Measurements from ENCODE around the gene DYSF.

DYSF gene

GRCh38 chr2:71552861-71553301 lies 99.5 kb downstream of the DYSF start:
- DNase-seq (ENCODE audit: low read depth in 2 of 2), result no peak

- no peak for DNase-seq (ENCODE audit: low read depth in 2 of 2)
Observed at GRCh38 chr2:71554028-71554705, 100.8 kb downstream of the DYSF start.

GRCh38 chr2:71554706-71555056 lies 101.3 kb downstream of the DYSF start:
- DNase-seq (ENCODE audit: low read depth in 2 of 2), result no peak

DNA sequence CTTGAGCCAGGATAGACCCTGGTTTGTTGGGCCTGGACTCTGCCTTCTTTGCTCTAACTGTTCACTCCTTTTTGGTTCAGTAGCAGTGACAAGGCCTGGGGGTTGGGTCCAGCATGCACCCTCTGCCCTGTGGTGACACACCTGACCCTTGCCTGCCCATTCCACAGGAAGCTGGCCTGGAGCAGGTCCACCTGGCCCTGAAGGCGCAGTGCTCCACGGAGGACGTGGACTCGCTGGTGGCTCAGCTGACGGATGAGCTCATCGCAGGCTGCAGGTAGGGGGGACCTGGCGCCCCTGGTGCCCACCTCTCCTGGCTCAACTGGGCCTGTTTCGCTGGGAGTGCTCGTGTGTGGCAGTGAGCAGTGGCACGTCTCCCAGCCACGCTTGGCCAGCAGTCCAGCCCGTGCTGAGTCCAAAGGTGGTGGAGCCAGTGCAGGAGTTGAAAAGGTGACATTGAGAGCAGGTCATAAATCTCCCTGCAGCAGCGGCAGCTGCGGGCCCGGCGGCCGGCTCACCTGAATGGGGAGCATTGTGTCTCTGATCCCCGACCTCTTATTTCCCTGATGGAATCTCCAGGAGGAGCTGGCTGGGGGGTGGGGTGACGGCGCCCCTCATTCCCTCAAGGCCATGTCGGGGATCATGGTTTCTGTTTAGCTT lies 102.6 kb downstream of the DYSF start:
- no peak for DNase-seq (ENCODE audit: low read depth in 2 of 2)

GRCh38 chr2:71556692-71557250 lies 103.4 kb downstream of the DYSF start:
- DNase-seq (ENCODE audit: low read depth in 2 of 2), result no peak

- DNase-seq (ENCODE audit: low read depth in 2 of 2), result no peak
Observed at GRCh38 chr2:71557321-71557720, 104.0 kb downstream of the DYSF start.

DNA sequence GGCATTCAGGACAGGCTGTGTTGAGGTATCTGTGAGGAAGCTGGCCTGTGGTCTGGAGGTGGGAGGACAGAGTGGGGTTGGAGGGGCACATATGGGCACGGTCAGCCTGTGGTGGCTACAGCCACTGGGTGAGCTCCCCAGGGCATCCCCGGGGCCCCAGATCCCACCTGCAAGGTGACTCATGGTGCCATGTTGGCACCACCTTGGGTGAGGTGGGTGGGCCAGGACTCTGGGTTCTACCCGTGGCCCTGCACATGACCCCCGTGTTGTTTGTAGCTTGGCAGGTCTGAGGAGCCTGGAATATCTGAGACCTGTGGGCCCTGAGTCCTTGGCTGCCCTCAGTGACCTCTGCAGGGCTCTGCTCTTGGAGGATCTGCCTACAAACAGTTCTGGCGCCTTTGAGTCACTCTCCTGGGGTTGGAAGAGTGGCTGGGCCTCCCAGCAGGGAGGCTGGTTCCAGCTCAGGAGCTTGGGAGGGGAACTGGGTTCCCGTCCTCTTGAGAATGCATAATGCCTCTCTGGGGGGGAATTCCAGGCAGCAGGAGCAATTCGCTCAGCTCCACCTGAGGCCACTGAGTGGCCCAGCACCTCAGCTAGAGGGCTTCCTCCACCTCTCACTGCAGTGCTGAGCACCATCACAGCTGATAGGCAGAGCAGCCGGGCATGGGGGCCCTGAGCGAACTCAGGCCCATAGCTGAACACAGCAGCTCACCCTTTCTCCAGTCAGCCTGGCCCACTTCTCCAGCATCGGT lies 105.1 kb downstream of the DYSF start:
- DNase-seq (ENCODE audit: low read depth in 2 of 2), result no peak

DNA sequence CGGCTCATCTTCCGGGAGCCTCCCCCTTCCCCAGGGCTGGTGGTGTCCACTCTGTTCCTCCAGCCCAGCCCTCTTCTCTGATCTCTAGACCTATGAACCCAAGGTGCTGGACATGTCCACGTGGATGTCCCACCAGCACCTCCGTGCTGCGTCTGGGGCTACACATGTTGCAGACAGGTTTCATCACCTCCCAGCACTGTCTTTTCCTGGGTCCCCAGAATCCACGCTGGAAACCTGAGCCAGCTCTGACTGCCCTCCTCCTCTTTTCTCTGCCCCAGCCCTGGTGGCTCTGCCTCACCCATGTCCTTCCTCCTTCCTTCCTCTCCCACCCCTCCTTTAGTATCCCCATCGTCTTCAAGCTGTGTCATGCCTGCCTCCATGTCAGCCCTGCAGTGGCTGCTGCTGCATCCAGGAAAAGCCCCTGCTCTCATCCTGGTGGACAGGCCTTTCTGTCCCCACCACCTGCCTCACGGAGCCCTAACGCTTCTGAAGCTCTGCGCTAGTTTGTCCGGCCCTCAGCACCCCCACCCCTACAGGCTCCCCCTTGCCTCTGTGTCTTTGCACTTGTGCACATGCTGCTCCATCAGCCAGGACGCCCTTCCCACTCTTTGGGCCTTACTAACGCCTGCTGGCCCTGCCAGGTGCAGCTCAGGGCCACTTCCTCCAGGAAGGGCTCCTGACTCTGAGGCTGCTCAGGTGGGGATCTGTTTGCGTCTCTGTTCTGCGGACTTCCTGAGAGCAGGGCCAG lies 105.9 kb downstream of the DYSF start:
- DNase-seq (ENCODE audit: low read depth in 2 of 2), result no peak

GRCh38 chr2:71559828-71560637 lies 106.7 kb downstream of the DYSF start:
- no peak for DNase-seq (ENCODE audit: low read depth in 2 of 2)

- no peak for DNase-seq (ENCODE audit: low read depth in 2 of 2)
Observed at GRCh38 chr2:71560638-71561011, 107.3 kb downstream of the DYSF start.

DNA sequence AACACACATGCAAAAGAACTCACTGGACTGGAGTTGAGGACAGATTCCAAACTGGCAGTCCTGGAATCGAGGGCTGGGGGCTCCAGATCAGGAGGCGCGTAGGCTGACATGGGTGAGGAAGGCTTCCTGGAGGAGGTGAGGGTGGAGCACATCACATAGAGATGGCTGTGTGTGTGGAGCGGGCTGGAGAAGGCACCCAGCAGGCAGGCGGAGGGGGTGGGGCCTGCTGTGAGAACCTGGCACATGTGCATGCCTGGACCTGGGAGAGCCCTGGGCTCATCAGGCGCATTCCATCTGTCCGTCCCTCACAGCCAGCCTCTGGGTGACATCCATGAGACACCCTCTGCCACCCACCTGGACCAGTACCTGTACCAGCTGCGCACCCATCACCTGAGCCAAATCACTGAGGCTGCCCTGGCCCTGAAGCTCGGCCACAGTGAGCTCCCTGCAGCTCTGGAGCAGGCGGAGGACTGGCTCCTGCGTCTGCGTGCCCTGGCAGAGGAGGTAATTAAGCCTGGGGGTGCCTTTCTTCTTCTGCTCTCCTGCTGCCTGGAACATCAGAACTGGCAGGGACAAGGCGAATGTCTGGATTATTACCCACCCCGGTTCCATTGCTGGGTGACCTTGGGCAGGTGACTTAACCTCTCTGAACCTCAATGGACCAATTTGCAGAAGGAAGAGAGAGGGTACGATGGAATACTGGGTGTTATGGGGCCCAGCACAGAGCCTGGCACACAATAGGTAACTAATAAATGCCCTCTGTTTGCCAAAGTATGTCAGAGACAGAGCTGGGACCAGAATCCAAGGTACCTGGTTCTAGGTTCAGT lies 108.3 kb downstream of the DYSF start:
- no peak for DNase-seq (ENCODE audit: low read depth in 2 of 2)

GRCh38 chr2:71562518-71562917 lies 109.2 kb downstream of the DYSF start:
- no peak for DNase-seq (ENCODE audit: low read depth in 2 of 2)

DNA sequence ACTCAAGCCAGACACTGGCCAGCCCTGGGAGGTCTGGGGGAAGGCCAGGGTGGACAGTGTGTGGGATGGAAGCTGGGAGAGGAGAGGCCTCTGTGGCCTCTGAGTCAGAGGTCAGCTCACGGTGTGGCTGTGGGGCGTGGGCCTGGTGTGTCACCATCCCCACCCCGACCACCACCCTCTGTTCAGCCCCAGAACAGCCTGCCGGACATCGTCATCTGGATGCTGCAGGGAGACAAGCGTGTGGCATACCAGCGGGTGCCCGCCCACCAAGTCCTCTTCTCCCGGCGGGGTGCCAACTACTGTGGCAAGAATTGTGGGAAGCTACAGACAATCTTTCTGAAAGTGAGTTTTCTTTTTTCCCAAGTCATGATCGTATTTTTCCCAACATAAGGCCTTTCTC lies 110.5 kb downstream of the DYSF start:
- no peak for DNase-seq (ENCODE audit: low read depth in 2 of 2)

- DNase-seq (ENCODE audit: low read depth in 2 of 2), result no peak
Observed at GRCh38 chr2:71564361-71564760, 111.0 kb downstream of the DYSF start.

DNA sequence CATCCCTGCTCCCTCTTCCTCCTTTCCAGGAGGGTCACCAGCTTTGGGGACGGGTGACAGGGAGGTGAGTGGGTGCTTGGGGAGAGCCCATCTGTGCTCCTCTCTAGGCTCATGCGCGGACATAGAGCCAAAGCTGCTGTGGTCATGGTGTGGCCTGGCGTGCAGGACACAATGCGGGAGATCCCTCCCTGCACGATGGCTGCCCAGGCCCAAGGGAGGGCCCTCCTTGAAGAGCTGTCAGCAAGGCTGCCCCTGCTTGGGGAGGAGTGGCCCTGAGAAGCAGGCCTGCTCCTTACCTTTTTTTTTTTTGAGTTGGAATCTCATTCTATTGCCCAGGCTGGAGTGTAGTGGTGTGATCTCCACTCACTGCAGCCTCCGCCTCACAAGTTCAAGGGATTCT lies 111.4 kb downstream of the DYSF start:
- no peak for DNase-seq (ENCODE audit: low read depth in 2 of 2)

DNA sequence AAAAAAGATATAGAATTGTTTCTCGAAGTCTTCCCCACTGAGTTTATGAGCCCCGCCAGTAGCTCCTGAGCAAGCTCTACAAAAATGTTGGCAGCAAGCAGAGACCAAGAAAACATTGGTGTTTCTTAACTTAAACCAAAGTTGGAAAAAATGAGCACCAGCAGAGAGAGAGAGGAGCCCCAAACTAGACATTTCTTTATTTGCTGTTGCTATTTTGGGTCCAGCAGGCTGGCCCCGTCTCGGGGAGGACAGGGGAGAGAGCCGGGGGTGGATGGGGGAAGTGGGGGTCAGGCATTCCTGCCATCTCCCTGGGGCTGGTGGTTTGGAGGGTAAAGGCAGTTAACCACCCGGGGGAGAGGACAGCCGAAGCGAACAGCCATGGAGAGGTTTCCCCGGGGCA lies 113.0 kb downstream of the DYSF start:
- DNase-seq (ENCODE audit: low read depth in 2 of 2), result no peak

- no peak for DNase-seq (ENCODE audit: low read depth in 2 of 2)
Observed at GRCh38 chr2:71567625-71568024, 114.3 kb downstream of the DYSF start.

DNA sequence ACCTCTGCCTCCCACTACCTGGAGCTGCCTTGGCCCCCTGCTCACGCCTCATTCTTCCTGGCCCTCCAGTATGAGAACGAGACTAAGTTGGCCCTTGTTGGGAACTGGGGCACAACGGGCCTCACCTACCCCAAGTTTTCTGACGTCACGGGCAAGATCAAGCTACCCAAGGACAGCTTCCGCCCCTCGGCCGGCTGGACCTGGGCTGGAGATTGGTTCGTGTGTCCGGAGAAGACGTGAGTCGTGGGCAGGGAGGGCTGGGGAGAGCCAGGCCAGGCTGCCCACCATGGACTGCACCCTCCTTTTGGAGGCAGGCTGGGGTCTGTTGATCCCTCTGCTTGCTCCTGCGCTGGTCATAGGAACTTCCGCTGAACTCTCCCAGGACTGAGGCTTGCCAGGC lies 114.7 kb downstream of the DYSF start:
- no peak for DNase-seq (ENCODE audit: low read depth in 2 of 2)

- no peak for DNase-seq (ENCODE audit: low read depth in 2 of 2)
Observed at GRCh38 chr2:71570511-71570910, 117.2 kb downstream of the DYSF start.

DNA sequence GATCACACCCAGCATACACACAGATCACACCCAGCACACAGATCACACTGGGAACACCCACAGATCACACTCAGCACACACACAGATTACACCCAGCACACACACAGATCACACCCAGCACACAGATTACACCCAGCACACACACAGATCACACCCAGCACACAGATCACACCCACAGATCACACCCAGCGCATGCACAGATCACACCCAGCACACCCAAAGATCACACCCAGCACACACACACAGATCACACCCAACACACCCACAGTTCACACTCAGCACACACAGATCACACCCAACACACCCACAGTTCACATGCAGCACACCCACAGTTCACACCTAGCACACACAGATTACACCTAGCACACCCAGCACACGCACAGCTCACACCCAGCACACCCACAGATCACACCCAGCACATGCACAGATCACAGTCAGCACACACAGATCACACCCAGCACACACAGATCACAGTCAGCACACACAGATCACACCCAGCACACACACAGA lies 117.6 kb downstream of the DYSF start:
- no peak for DNase-seq (ENCODE audit: low read depth in 2 of 2)
